Mesenchymal stem cell (in vitro differentiated cells and primary cell): Measurements from ENCODE around the gene CRB1.

ENCODE experiments used
- DNase-seq: peaks from one replicate; pipeline ENCODE4 v3.0.0-alpha.2; 2013
- H2AFZ ChIP-seq: one replicate; pipeline ENCODE4 v1.6.1; 2013; ENCODE audit warnings: low read depth, mild to moderate bottlenecking, control low read depth, inconsistent platforms, low read length, moderate library complexity
- H2AK5ac ChIP-seq: 2 replicates; pipeline ENCODE4 v1.6.1; 2013; ENCODE audit warnings: low read length, moderate library complexity, mild to moderate bottlenecking, inconsistent platforms; ENCODE audit not compliant: severe bottlenecking
- H2BK120ac ChIP-seq: one replicate; pipeline ENCODE4 v1.6.1; 2013; ENCODE audit warnings: low read depth, mild to moderate bottlenecking, inconsistent platforms, low read length, moderate library complexity
- H2BK12ac ChIP-seq, 2 experiments: one replicate each; pipeline ENCODE4 v1.6.1; 2013; ENCODE audit warnings: inconsistent platforms in 2 of 2, low read length in 2 of 2, mild to moderate bottlenecking in 2 of 2, moderate library complexity in 2 of 2, control low read depth in 1 of 2
- H2BK15ac ChIP-seq: one replicate; pipeline ENCODE4 v1.6.1; 2013; ENCODE audit warnings: mild to moderate bottlenecking, low read depth, inconsistent platforms; ENCODE audit not compliant: poor library complexity, severe bottlenecking
- H2BK5ac ChIP-seq: 2 replicates; pipeline ENCODE4 v1.6.1; 2013; ENCODE audit warnings: low read depth, mild to moderate bottlenecking, low read length, control low read depth, inconsistent platforms; ENCODE audit not compliant: poor library complexity, severe bottlenecking
- H3K14ac ChIP-seq, 2 experiments: one replicate each; pipeline ENCODE4 v1.6.1; 2013; ENCODE audit warnings: inconsistent platforms in 2 of 2, low read length in 2 of 2, control low read depth in 1 of 2, mild to moderate bottlenecking in 1 of 2, moderate library complexity in 1 of 2
- H3K18ac ChIP-seq, 2 experiments: one replicate each; pipeline ENCODE4 v1.6.1; 2013; ENCODE audit warnings: inconsistent platforms in 2 of 2, low read length in 2 of 2, control low read depth in 1 of 2, low read depth in 1 of 2, mild to moderate bottlenecking in 1 of 2
- H3K23ac ChIP-seq, 2 experiments: one replicate each; pipeline ENCODE4 v1.6.1; 2013; ENCODE audit warnings: inconsistent platforms in 2 of 2, low read length in 2 of 2, mild to moderate bottlenecking in 2 of 2, moderate library complexity in 2 of 2, control low read depth in 1 of 2
- H3K27ac ChIP-seq: 2 replicates; pipeline ENCODE4 v1.5.1; 2013; ENCODE audit warnings: mild to moderate bottlenecking, moderate library complexity, low read length, control low read depth, inconsistent platforms; ENCODE audit not compliant: poor library complexity, severe bottlenecking
- H3K27me3 ChIP-seq, 2 experiments: 2 replicates each; pipeline versions ENCODE4 v1.6.1 to v1.7.0; 2013; ENCODE audit warnings: low read length in 2 of 2, mild to moderate bottlenecking in 2 of 2, moderate library complexity in 2 of 2, control low read depth in 1 of 2, inconsistent platforms in 1 of 2; ENCODE audit not compliant: control insufficient read depth in 1 of 2, insufficient read depth in 1 of 2
- H3K36me3 ChIP-seq, 2 experiments: 2 replicates each; pipeline versions ENCODE4 v1.6.1 to v1.7.0; 2013; ENCODE audit warnings: low read length in 2 of 2, control low read depth in 1 of 2, inconsistent platforms in 1 of 2, low read depth in 1 of 2, mild to moderate bottlenecking in 1 of 2; ENCODE audit not compliant: insufficient read depth in 2 of 2, control insufficient read depth in 1 of 2
- H3K4ac ChIP-seq, 2 experiments: one replicate each; pipeline ENCODE4 v1.6.1; 2013; ENCODE audit warnings: inconsistent platforms in 2 of 2, low read length in 2 of 2, mild to moderate bottlenecking in 2 of 2, moderate library complexity in 2 of 2, control low read depth in 1 of 2, low read depth in 1 of 2
- H3K4me1 ChIP-seq: 2 replicates; pipeline ENCODE4 v1.6.1; 2013; ENCODE audit warnings: low read depth, low read length, control low read depth; ENCODE audit not compliant: control insufficient read depth, insufficient read depth
- H3K4me2 ChIP-seq: 2 replicates; pipeline ENCODE4 v1.6.1; 2013; ENCODE audit warnings: low read length, mild to moderate bottlenecking, inconsistent platforms; ENCODE audit not compliant: poor library complexity, severe bottlenecking
- H3K4me3 ChIP-seq, 2 experiments: 2 replicates each; pipeline versions ENCODE4 v1.5.1 to v1.7.0; 2013; ENCODE audit warnings: low read length in 2 of 2, mild to moderate bottlenecking in 2 of 2, control low read depth in 1 of 2, low read depth in 1 of 2; ENCODE audit not compliant: insufficient read depth in 1 of 2
- H3K79me1 ChIP-seq: replicated peaks from 2 replicates; pipeline ENCODE4 v1.6.1; 2013; ENCODE audit warnings: mild to moderate bottlenecking, control low read depth, low read length, inconsistent platforms; ENCODE audit not compliant: poor library complexity, severe bottlenecking
- H3K9ac ChIP-seq: 2 replicates; pipeline ENCODE4 v1.7.0; 2013; ENCODE audit warnings: mild to moderate bottlenecking, low read length, moderate library complexity
- H3K9me3 ChIP-seq: 2 replicates; pipeline ENCODE4 v1.7.0; 2013; ENCODE audit warnings: mild to moderate bottlenecking, low read length; ENCODE audit not compliant: control insufficient read depth
- H4K8ac ChIP-seq: one replicate; pipeline ENCODE4 v1.6.1; 2013; ENCODE audit warnings: inconsistent platforms, mild to moderate bottlenecking, low read length, moderate library complexity
- H4K91ac ChIP-seq: one replicate; pipeline ENCODE4 v1.6.1; 2013; ENCODE audit warnings: mild to moderate bottlenecking, low read length, inconsistent platforms
- WGBS: methylation state at CpG from one replicate; pipeline ENCODE4 v1.1.7; 2013; ENCODE audit warnings: mixed read lengths; 5-methylcytosine and 5-hydroxymethylcytosine counted together

CRB1 gene

DNA sequence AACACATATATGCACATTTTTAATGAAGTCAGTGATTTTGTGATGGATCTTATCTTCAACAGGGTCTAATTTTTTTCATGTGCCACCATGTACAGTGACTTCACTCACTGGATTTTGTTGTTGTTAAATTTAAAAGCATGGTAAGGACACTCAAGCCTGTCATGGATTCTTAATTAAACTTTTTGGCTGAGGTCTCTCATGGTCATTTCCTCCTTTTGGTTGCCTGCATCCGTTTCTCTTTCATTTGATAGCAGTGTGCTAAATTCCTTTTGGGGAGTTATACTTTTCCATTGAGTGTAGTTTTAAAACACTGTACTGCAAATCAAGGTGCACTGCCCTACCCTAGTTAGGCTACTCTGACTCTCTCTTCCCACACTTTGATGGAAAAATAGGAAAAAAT, 13.2 kb upstream of the CRB1 start:
- Histone ChIP-seq H3K4me1 (no peaks in the 10 kb centered on the region), H2BK5ac (no peak overlapping the region), H3K23ac (no peak overlapping the region), H3K27me3 (no peaks in the 10 kb centered on the region), H3K18ac (no peak overlapping the region), H2AK5ac (no peak overlapping the region), H3K4me2 (no peak overlapping the region), H3K14ac (no peak overlapping the region), H3K9ac (no peak overlapping the region), H2BK12ac (no peak overlapping the region), H2AFZ (no peak overlapping the region), H2BK15ac (no peak overlapping the region), H2BK120ac (no peak overlapping the region), H3K27ac (no peak overlapping the region), H4K91ac (no peak overlapping the region), H3K79me1 (no peaks in the 10 kb centered on the region), H3K9me3 (no peaks in the 10 kb centered on the region), H4K8ac (no peak overlapping the region), H3K4ac (no peak overlapping the region), H3K4me3 (no peak overlapping the region), H3K36me3 (no peaks in the 10 kb centered on the region)
- WGBS = 20% methylated on average over 1 of the region's 1 CpG
- no peak for DNase-seq

- Histone ChIP-seq H2BK120ac (no peak overlapping the region), H3K79me1 (no peaks in the 10 kb centered on the region), H2BK15ac (no peak overlapping the region), H2AK5ac (no peak overlapping the region), H2AFZ (no peak overlapping the region), H2BK5ac (no peak overlapping the region), H3K27me3 (no peaks in the 10 kb centered on the region), H3K18ac (no peak overlapping the region), H2BK12ac (no peak overlapping the region), H3K14ac (no peak overlapping the region), H3K36me3 (no peaks in the 10 kb centered on the region), H3K4me1 (no peaks in the 10 kb centered on the region), H3K27ac (no peak overlapping the region), H3K4me3 (no peak overlapping the region), H4K91ac (no peak overlapping the region), H3K9ac (no peak overlapping the region), H3K4ac (no peak overlapping the region), H3K4me2 (no peak overlapping the region), H4K8ac (no peak overlapping the region), H3K9me3 (no peaks in the 10 kb centered on the region), H3K23ac (no peak overlapping the region)
- 100% methylated on average over 1 of the region's 1 CpG for WGBS
- DNase-seq = no peak
Measured at GRCh38 chr1:197264936-197265567, 3.0 kb upstream of the CRB1 start.

DNA sequence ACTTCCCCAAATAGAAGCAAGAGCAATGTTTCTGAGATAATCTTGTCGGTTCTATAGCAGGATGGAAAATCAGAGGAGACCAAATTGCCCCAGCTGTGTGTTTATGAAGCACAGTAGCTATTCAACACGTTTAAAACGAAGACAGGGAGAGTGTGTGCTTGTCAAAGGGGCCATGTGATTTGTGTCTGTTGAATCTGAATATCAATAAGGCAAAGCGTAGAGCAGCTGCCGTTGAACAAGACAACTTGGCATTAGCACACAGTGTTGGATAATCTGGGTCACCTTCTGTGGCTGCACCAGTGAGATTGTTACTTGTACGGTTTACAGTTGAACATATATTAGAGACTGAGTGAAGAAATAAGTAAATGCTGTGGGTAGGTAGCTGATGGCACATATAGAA, 1.0 kb downstream of the CRB1 start:
- H3K18ac ChIP-seq = no peak overlapping the region
- H2AFZ ChIP-seq = no peak overlapping the region
- H3K14ac ChIP-seq = no peak overlapping the region
- H2BK5ac ChIP-seq = no peak overlapping the region
- no peak overlapping the region for H3K4ac ChIP-seq
- no peak overlapping the region for H4K8ac ChIP-seq
- no peak overlapping the region for H2BK120ac ChIP-seq
- H3K36me3 ChIP-seq = no peaks in the 10 kb centered on the region
- H3K4me2 ChIP-seq = no peak overlapping the region
- whole genome bisulfite sequencing = 69% methylated on average over 6 of the region's 6 CpGs
- H3K9ac ChIP-seq = no peak overlapping the region
- no peaks in the 10 kb centered on the region for H3K79me1 ChIP-seq
- no peak overlapping the region for H4K91ac ChIP-seq
- no peaks in the 10 kb centered on the region for H3K9me3 ChIP-seq
- no peak overlapping the region for H2BK12ac ChIP-seq
- H3K4me1 ChIP-seq = no peaks in the 10 kb centered on the region
- no peak overlapping the region for H3K23ac ChIP-seq
- H3K27ac ChIP-seq = no peak overlapping the region
- no peak overlapping the region for H3K4me3 ChIP-seq
- H3K27me3 ChIP-seq = no peaks in the 10 kb centered on the region
- no peak for DNase-seq
- no peak overlapping the region for H2BK15ac ChIP-seq
- no peak overlapping the region for H2AK5ac ChIP-seq

DNA sequence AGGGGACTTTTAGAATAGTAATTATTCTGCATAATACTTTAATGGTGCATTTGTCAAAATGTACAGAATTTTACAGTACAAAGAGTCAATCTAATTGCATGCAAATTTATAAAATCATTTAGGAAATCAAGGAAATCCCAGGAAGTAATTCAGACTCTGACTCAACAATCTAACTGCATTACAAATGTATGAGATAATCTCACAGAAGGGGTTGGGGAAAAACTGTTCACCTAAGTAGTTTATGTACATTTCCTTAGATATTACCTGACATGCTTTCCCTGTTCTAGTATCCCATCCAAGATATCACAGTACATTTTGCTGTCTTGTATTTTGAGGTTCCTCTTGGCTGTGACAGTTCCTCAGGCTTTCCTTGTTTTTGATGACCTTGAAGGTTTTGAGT, 4.7 kb downstream of the CRB1 start:
- H3K23ac ChIP-seq = no peak overlapping the region

More for the DNA sequence above, 4.7 kb downstream of the CRB1 start:
- no peak overlapping the region for H2BK5ac ChIP-seq
- no peaks in the 10 kb centered on the region for H3K79me1 ChIP-seq
- no peak overlapping the region for H3K4me2 ChIP-seq
- H2BK120ac ChIP-seq = no peak overlapping the region
- no peak overlapping the region for H3K27ac ChIP-seq
- no peak overlapping the region for H3K4me3 ChIP-seq
- H3K9me3 ChIP-seq = no peaks in the 10 kb centered on the region
- H4K8ac ChIP-seq = no peak overlapping the region
- H4K91ac ChIP-seq = no peak overlapping the region
- no peaks in the 10 kb centered on the region for H3K4me1 ChIP-seq
- no peaks in the 10 kb centered on the region for H3K27me3 ChIP-seq
- no peak overlapping the region for H2BK12ac ChIP-seq
- H2BK15ac ChIP-seq = no peak overlapping the region
- no peak overlapping the region for H3K18ac ChIP-seq
- H3K36me3 ChIP-seq = no peaks in the 10 kb centered on the region
- H2AFZ ChIP-seq = no peak overlapping the region
- no peak overlapping the region for H3K9ac ChIP-seq
- H3K14ac ChIP-seq = no peak overlapping the region
- DNase-seq = no peak
- H3K4ac ChIP-seq = no peak overlapping the region
- no peak overlapping the region for H2AK5ac ChIP-seq
